PC-9 (cell line): ENCODE results near the gene TNS1. TPM values are rescaled to one million over a fixed set of nuclear protein-coding genes. Genes with fewer than 3 reads are reported as not detected.

Source experiments
- BruUV-seq: library from RNA; stranded (reverse); fragments of 400-500 nt; replicated peaks from 2 replicates; lab custom pipeline; 2021; lab: Mats Ljungman, UMichigan
- CTCF ChIA-PET: fragments of 300-600 bp; sonication (Branson Sonifier 250); formaldehyde crosslinking; loops from one replicate; lab custom pipeline; 2022; ENCODE audit warnings: antibody characterized with exemption; lab: Charles Lee
- POLR2A ChIA-PET: fragments of 300-600 bp; sonication (Branson Sonifier 250); formaldehyde crosslinking; loops from one replicate; lab custom pipeline; 2022; ENCODE audit warnings: antibody characterized with exemption; ENCODE audit not compliant: unreplicated experiment; lab: Charles Lee
- DNase-seq, 2 experiments: peaks; one replicate each; pipeline versions ENCODE4 v3.0.0 to v3.0.0-alpha.2; 2015 to 2022; ENCODE audit warnings: mixed read lengths in 1 of 2
- H2AFZ ChIP-seq: fragments of 200-600 bp; sonication (generic); 2 replicates; pipeline ENCODE4 v1.8.1; 2017; ENCODE audit warnings: antibody characterized with exemption
- H3F3A ChIP-seq: fragments of 200-600 bp; sonication (generic); 2 replicates; pipeline ENCODE4 v1.8.1; 2017; ENCODE audit warnings: antibody characterized with exemption, mild to moderate bottlenecking, low read depth; ENCODE audit not compliant: insufficient read depth
- H3K27ac ChIP-seq: fragments of 200-600 bp; sonication (generic); 2 replicates; pipeline ENCODE4 v1.6.1; 2016; ENCODE audit warnings: mixed run types
- H3K27me3 ChIP-seq: fragments of 200-600 bp; sonication (generic); 2 replicates; pipeline ENCODE4 v1.6.1; 2016; ENCODE audit warnings: low read depth, mixed run types; ENCODE audit not compliant: insufficient read depth
- H3K36me3 ChIP-seq: fragments of 200-600 bp; sonication (generic); 2 replicates; pipeline ENCODE4 v1.6.1; 2016; ENCODE audit warnings: low read depth, mixed run types
- H3K4me1 ChIP-seq: fragments of 200-600 bp; sonication (generic); replicated peaks from 2 replicates; pipeline ENCODE4 v1.6.1; 2016; ENCODE audit warnings: mixed run types; ENCODE audit not compliant: insufficient read depth
- H3K4me2 ChIP-seq: fragments of 200-600 bp; sonication (generic); 2 replicates; pipeline ENCODE4 v1.6.1; 2017; ENCODE audit warnings: mixed run types
- H3K4me3 ChIP-seq: fragments of 200-600 bp; sonication (generic); 2 replicates; pipeline ENCODE4 v1.6.1; 2016; ENCODE audit warnings: mixed run types
- H3K79me2 ChIP-seq: fragments of 200-600 bp; sonication (generic); 2 replicates; pipeline ENCODE4 v1.6.1; 2017; ENCODE audit warnings: low read depth, mixed run types
- H3K9me2 ChIP-seq: fragments of 200-600 bp; sonication (generic); 2 replicates; pipeline ENCODE4 v1.8.1; 2017; ENCODE audit warnings: mild to moderate bottlenecking; ENCODE audit not compliant: insufficient read depth
- H3K9me3 ChIP-seq: fragments of 200-600 bp; sonication (generic); 2 replicates; pipeline ENCODE4 v1.8.1; 2016; ENCODE audit warnings: low read depth; ENCODE audit not compliant: insufficient read depth
- H4K20me1 ChIP-seq: fragments of 200-600 bp; sonication (generic); 2 replicates; pipeline ENCODE4 v1.8.1; 2017; ENCODE audit not compliant: insufficient read depth
- CTCF ChIP-seq: fragments of 200-600 bp; sonication (generic); conservative IDR thresholded peaks from 2 replicates; pipeline ENCODE4 v1.6.1; 2017; ENCODE audit warnings: mixed run types, antibody characterized with exemption, mild to moderate bottlenecking, moderate library complexity
- EZH2 ChIP-seq: fragments of 200-600 bp; sonication (generic); IDR thresholded peaks from 2 replicates; pipeline ENCODE4 v1.8.0; 2017; ENCODE audit warnings: antibody characterized with exemption, low read depth
- intact Hi-C: fragments of 100-400 bp; cut with micrococcal nuclease; formaldehyde crosslinking; loops from one replicate; pipeline ENCODE4 v1.10.0; 2022; ENCODE audit not compliant: unreplicated experiment
- total RNA-seq: library from RNA; stranded (reverse); gene quantifications from 2 replicates; pipeline ENCODE4 v1.2.3, GENCODE V29; 2021

Gene TNS1
- total RNA-seq, 1 experiment from 2014 or later, result 5.5 TPM

GRCh38 chr2:217998926-217999594 lies 3.7 kb downstream of the TNS1 start:
- no peaks in the 10 kb centered on the region for H3F3A ChIP-seq
- no peaks in the 10 kb centered on the region for H3K9me3 ChIP-seq
- H3K27ac ChIP-seq, result no peak overlapping the region
- H2AFZ ChIP-seq, result no peak overlapping the region
- H3K27me3 ChIP-seq, result no peaks in the 10 kb centered on the region; the same call in 1 of the 2 replicates
- TF ChIP-seq EZH2, result no peak
- no peak for TF ChIP-seq CTCF
- H4K20me1 ChIP-seq, result no peaks in the 10 kb centered on the region
- POLR2A ChIA-PET, result no interaction called here
- H3K4me3 ChIP-seq, result no peak overlapping the region
- intact Hi-C loops, result no loop called here
- H3K36me3 ChIP-seq, result no peaks in the 10 kb centered on the region
- H3K4me2 ChIP-seq, result no peak overlapping the region
- no peaks in the 10 kb centered on the region for H3K79me2 ChIP-seq
- 0 out of 2 replicates have a peak, but pooled peaks cover 4% of the 10 kb centered on the region for H3K4me1 ChIP-seq
- BruUV-seq, result no TSS peak
- CTCF ChIA-PET, result interaction anchor here (0.8 kb wide), 1 partner anchor 34 kb away, joined by 5 read pairs; no protein-coding TSS in a partner anchor
- DNase-seq, result no peak
- H3K9me2 ChIP-seq, result no peaks in the 10 kb centered on the region

- ChIA-PET POLR2A (no interaction called here), CTCF (no interaction called here)
These were observed 5.3 kb downstream of the TNS1 start for GRCh38 chr2:217997510-217997909.

GRCh38 chr2:217996361-217996760 lies 6.4 kb downstream of the TNS1 start:
- H3K4me1 ChIP-seq, result 0 out of 2 replicates have a peak, but pooled peaks cover 11% of the 10 kb centered on the region
- H3K36me3 ChIP-seq, result no peaks in the 10 kb centered on the region
- no peaks in the 10 kb centered on the region for H4K20me1 ChIP-seq
- no TSS peak for BruUV-seq
- TF ChIP-seq CTCF (no peak), EZH2 (no peak)
- H3K27ac ChIP-seq, result no peak overlapping the region
- POLR2A ChIA-PET, result no interaction called here
- no peaks in the 10 kb centered on the region for H3K9me2 ChIP-seq
- no peaks in the 10 kb centered on the region for H3K9me3 ChIP-seq
- no peaks in the 10 kb centered on the region for H3K79me2 ChIP-seq
- H3K4me2 ChIP-seq, result no peak overlapping the region
- no peak overlapping the region for H3K4me3 ChIP-seq
- H3K27me3 ChIP-seq, result no peaks in the 10 kb centered on the region
- H2AFZ ChIP-seq, result no peak overlapping the region
- intact Hi-C loops, result no loop called here
- peaks cover 8% of the 10 kb centered on the region; the same call in 1 of the 2 replicates for H3F3A ChIP-seq
- peak in 1 of 2 experiments; percentile 24 for DNase-seq
- CTCF ChIA-PET, result interaction anchor here (0.9 to 1.1 kb wide), 2 partner anchors 8 to 211 kb away, joined by 4 to 7 read pairs; no protein-coding TSS in a partner anchor

More at GRCh38 chr2:217997510-217997909, 5.3 kb downstream of the TNS1 start:
- Histone ChIP-seq H3K4me2 (no peak overlapping the region), H3K4me1 (0 out of 2 replicates have a peak, but pooled peaks cover 11% of the 10 kb centered on the region), H3K9me2 (no peaks in the 10 kb centered on the region), H3K9me3 (no peaks in the 10 kb centered on the region), H3F3A (peaks cover 8% of the 10 kb centered on the region; the same call in 1 of the 2 replicates), H3K36me3 (no peaks in the 10 kb centered on the region), H3K79me2 (no peaks in the 10 kb centered on the region), H4K20me1 (no peaks in the 10 kb centered on the region), H3K27ac (no peak overlapping the region), H2AFZ (no peak overlapping the region), H3K4me3 (no peak overlapping the region), H3K27me3 (no peaks in the 10 kb centered on the region; the same call in 1 of the 2 replicates)
- no peak for DNase-seq
- no TSS peak for BruUV-seq
- TF ChIP-seq CTCF, result no peak
- no peak for TF ChIP-seq EZH2
- intact Hi-C loops, result no loop called here
